GM12874 (cell line): Measurements from ENCODE around the gene CNN1.
A peak's percentile ranks its signal among the peaks of the same experiment; 100 is the strongest.

ENCODE experiments used
- CTCF ChIP-seq: IDR thresholded peaks from 2 replicates; pipeline ENCODE4 v1.5.1; 2011; ENCODE audit warnings: low read depth, mild to moderate bottlenecking, control low read depth, low read length, moderate library complexity; ENCODE audit not compliant: insufficient read depth

CNN1 gene

GRCh38 chr19:11578258-11579142 lies 39.8 kb downstream of the CNN1 start:
- TF ChIP-seq CTCF: no peak

- no peak for TF ChIP-seq CTCF
Observed at GRCh38 chr19:11580116-11580515, 41.5 kb downstream of the CNN1 start.

- TF ChIP-seq CTCF: no peak
Observed at GRCh38 chr19:11581740-11582139, 43.1 kb downstream of the CNN1 start.

- TF ChIP-seq CTCF: no peak
Observed at GRCh38 chr19:11586331-11586730, 47.7 kb downstream of the CNN1 start.

- TF ChIP-seq CTCF: peak; percentile 89
Observed at GRCh38 chr19:11587302-11587974, 48.8 kb downstream of the CNN1 start.

GRCh38 chr19:11587975-11588631 lies 49.5 kb downstream of the CNN1 start:
- no peak for TF ChIP-seq CTCF

GRCh38 chr19:11594084-11594483 lies 55.4 kb downstream of the CNN1 start:
- TF ChIP-seq CTCF: no peak
